ENCODE data around the gene UBAP2. TPM values are rescaled to one million over a fixed set of nuclear protein-coding genes. Genes with fewer than 3 reads are reported as not detected.

The UBAP2 gene
- total RNA-seq, 3 donors from 2014 or later (not counting 1 experiment from before 2014, with no cell fraction given), result 30.2 to 34.4 (median 31.1) TPM

GRCh38 chr9:33946779-33947535 is 101.7 kb downstream of the UBAP2 start:
- ATAC-seq (no peak), DNase-seq (no peak)
- Histone ChIP-seq H3K9me3 (ENCODE audit: control insufficient read depth, insufficient read depth, low read length) (no peaks in the 10 kb centered on the region), H3K27me3 (ENCODE audit: control insufficient read depth, insufficient read depth, low read length) (no peaks in the 10 kb centered on the region), H3K4me3 (ENCODE audit: low read length) (no peak overlapping the region), H3K27ac (ENCODE audit: low read length) (no peak overlapping the region), H3K4me1 (ENCODE audit: control insufficient read depth, insufficient read depth, low read length) (no peaks in the 10 kb centered on the region), H3K36me3 (ENCODE audit: control insufficient read depth, insufficient read depth, low read length) (peaks cover 36% of the 10 kb centered on the region)
- Mint-ChIP-seq H3K4me1 (no peaks in the 10 kb centered on the region), H3K27me3 (ENCODE audit: low read depth in 2 of 2) (no peaks in the 10 kb centered on the region), H3K9me3 (no peaks in the 10 kb centered on the region), H3K4me3 (no peak overlapping the region), H3K27ac (no peak overlapping the region), H3K36me3 (peaks cover 19% of the 10 kb centered on the region)
- intact Hi-C loops (cut with micrococcal nuclease), result no loop called here
- no peak for TF ChIP-seq CTCF (IDR thresholded peaks at IDR 0.05)
- 99% methylated on average over 3 of the region's 3 CpGs for WGBS (ENCODE audit: insufficient coverage)

- TF ChIP-seq CTCF (IDR thresholded peaks at IDR 0.05), result no peak
- intact Hi-C loops (cut with micrococcal nuclease), result no loop called here
- Histone ChIP-seq H3K27me3 (ENCODE audit: control insufficient read depth, insufficient read depth, low read length) (no peaks in the 10 kb centered on the region), H3K4me1 (ENCODE audit: control insufficient read depth, insufficient read depth, low read length) (no peaks in the 10 kb centered on the region), H3K27ac (ENCODE audit: low read length) (no peak overlapping the region), H3K4me3 (ENCODE audit: low read length) (no peak overlapping the region), H3K36me3 (ENCODE audit: control insufficient read depth, insufficient read depth, low read length) (peaks cover 45% of the 10 kb centered on the region), H3K9me3 (ENCODE audit: control insufficient read depth, insufficient read depth, low read length) (no peaks in the 10 kb centered on the region)
- Mint-ChIP-seq H3K36me3 (peaks cover 27% of the 10 kb centered on the region), H3K4me3 (no peak overlapping the region), H3K27me3 (ENCODE audit: low read depth in 2 of 2) (no peaks in the 10 kb centered on the region), H3K9me3 (no peaks in the 10 kb centered on the region), H3K4me1 (no peaks in the 10 kb centered on the region), H3K27ac (peak overlapping the region in 1 of 2 donors; percentile 47)
- 98% methylated on average over 2 of the region's 2 CpGs for WGBS (ENCODE audit: insufficient coverage)
- ATAC-seq, result no peak
- no peak for DNase-seq
Observed at GRCh38 chr9:33943389-33943788, 105.3 kb downstream of the UBAP2 start.

GRCh38 chr9:33942471-33943083 is 106.1 kb downstream of the UBAP2 start:
- H3K4me1 Mint-ChIP-seq, result no peaks in the 10 kb centered on the region
- H3K4me3 Mint-ChIP-seq, result no peak overlapping the region
- intact Hi-C loops (cut with micrococcal nuclease), result no loop called here
- no peaks in the 10 kb centered on the region for H3K27me3 ChIP-seq (ENCODE audit: control insufficient read depth, insufficient read depth, low read length)
- H3K4me3 ChIP-seq (ENCODE audit: low read length), result no peak overlapping the region
- ATAC-seq, result no peak
- H3K27ac ChIP-seq (ENCODE audit: low read length), result no peak overlapping the region
- H3K36me3 ChIP-seq (ENCODE audit: control insufficient read depth, insufficient read depth, low read length), result peaks cover 42% of the 10 kb centered on the region
- WGBS (ENCODE audit: insufficient coverage), result 100% methylated on average over 3 of the region's 3 CpGs
- H3K4me1 ChIP-seq (ENCODE audit: control insufficient read depth, insufficient read depth, low read length), result no peaks in the 10 kb centered on the region
- H3K27me3 Mint-ChIP-seq (ENCODE audit: low read depth in 2 of 2), result no peaks in the 10 kb centered on the region
- DNase-seq, result no peak
- H3K36me3 Mint-ChIP-seq, result peaks cover 21% of the 10 kb centered on the region
- TF ChIP-seq CTCF (IDR thresholded peaks at IDR 0.05), result no peak
- H3K9me3 ChIP-seq (ENCODE audit: control insufficient read depth, insufficient read depth, low read length), result no peaks in the 10 kb centered on the region
- H3K9me3 Mint-ChIP-seq, result no peaks in the 10 kb centered on the region
- H3K27ac Mint-ChIP-seq, result peak overlapping the region in 1 of 2 donors; percentile 47

Data from natural killer cell (primary cell).